Measurements from ENCODE around the gene ITGAL. TPM values are rescaled to one million over a fixed set of nuclear protein-coding genes. Genes with fewer than 3 reads are reported as not detected.
"Not testable (repeated sequence)": the region's sequence is repeated elsewhere in the genome, so short reads cannot be mapped to it uniquely, and the experiment has no call there.

Gene ITGAL
- total RNA-seq, 1 experiment from 2014 or later: not detected

DNA sequence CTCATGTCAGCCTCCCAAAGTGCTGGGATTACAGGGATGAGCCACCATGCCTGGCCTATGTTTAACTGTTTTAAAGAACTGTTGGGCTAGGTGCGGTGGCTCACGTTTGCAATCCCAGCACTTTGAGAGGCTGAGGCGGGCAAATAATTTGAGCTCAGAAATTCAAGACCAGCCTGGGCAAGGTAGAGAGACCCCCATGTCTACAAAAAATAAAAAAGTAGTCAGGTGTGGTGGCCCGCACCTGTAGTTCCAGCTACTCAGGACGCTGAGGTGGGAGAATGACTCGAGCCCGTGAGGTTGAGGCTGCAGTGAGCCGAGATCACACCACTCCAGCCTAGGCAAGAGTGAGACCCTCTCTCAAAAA lies 1.9 kb upstream of the ITGAL start:
- no peaks in the 10 kb centered on the region for H3K27me3 ChIP-seq (replicated peaks)

DNA sequence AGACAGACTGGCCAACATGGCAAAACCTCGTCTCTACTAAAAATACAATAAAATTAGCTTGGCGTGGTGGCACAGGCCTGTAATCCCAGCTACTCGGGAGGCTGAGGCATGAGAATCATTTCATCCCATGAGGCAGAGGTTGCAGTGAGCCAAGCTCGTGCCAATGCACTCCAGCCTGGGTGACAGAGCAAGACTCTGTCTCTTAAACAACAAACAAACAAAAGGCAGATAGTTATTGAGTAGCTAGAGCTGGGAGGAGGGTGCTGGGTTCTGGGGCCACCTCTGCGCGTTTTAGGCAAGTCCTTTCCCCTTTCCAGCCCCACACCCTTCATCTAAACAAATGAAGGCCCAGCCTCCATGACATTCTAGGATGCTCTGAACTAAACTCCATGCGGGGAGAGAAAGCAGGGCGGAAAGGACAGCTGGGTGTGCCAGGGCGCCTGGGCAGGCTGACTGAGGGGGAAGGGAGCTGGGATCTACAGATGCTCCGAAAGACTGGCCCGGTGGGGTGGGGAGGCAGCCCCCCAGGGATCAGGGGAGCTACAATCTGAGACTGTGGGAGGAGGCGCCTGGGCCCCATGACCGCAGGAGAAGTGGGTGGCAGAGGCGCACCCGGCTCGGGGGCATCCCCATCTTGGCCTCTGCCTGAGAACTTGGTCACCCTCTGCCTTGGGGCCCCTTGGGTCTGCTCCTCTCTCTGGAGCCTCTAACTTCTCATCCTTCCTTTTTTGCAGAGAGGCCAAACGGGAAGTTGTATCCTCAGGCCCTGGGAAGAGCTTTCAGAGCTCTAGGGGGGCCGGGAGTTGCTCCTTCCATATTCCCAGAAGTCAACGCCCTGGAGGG lies 910 bp downstream of the ITGAL start:
- no peak for DNase-seq (ENCODE audit: low read depth in 1 of 2, low spot score in 2 of 2)
- Histone ChIP-seq H3K27ac (no peak overlapping the region), H3K4me1 (replicated peaks) (no peaks in the 10 kb centered on the region), H3K9me3 (replicated peaks) (no peaks in the 10 kb centered on the region), H3K27me3 (replicated peaks) (no peaks in the 10 kb centered on the region; the same call in 1 of the 2 replicates), H3K36me3 (no peaks in the 10 kb centered on the region), H3K4me3 (no peak overlapping the region)

More for the DNA sequence above, 1.9 kb upstream of the ITGAL start:
- Histone ChIP-seq H3K27ac (no peak overlapping the region), H3K4me3 (no peak overlapping the region), H3K36me3 (no peaks in the 10 kb centered on the region), H3K4me1 (replicated peaks) (no peaks in the 10 kb centered on the region), H3K9me3 (replicated peaks) (no peaks in the 10 kb centered on the region)
- DNase-seq (ENCODE audit: low read depth in 1 of 2, low spot score in 2 of 2): no peak

DNA sequence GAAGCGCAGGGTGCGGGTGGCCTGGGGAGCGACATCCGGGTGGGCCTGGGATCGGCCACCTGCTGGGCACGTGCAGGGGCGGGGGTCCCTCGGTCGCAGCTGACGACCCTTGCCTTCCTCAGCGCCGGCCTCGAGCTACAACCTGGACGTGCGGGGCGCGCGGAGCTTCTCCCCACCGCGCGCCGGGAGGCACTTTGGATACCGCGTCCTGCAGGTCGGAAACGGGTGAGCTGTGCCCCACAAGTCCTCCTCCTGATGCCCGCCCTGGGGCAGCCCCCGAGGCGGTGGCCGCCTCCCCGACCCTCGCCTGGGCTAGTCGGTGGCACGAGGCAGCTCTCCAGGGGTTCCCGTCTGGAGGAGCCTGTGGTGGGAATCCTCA lies 1.5 kb downstream of the ITGAL start:
- H3K4me1 ChIP-seq (replicated peaks): no peaks in the 10 kb centered on the region
- H3K4me3 ChIP-seq: no peak overlapping the region
- H3K27me3 ChIP-seq (replicated peaks): no peaks in the 10 kb centered on the region; the same call in 1 of the 2 replicates
- no peaks in the 10 kb centered on the region for H3K36me3 ChIP-seq
- no peak for DNase-seq (ENCODE audit: low read depth in 1 of 2, low spot score in 2 of 2)
- H3K9me3 ChIP-seq (replicated peaks): no peaks in the 10 kb centered on the region
- no peak overlapping the region for H3K27ac ChIP-seq

DNA sequence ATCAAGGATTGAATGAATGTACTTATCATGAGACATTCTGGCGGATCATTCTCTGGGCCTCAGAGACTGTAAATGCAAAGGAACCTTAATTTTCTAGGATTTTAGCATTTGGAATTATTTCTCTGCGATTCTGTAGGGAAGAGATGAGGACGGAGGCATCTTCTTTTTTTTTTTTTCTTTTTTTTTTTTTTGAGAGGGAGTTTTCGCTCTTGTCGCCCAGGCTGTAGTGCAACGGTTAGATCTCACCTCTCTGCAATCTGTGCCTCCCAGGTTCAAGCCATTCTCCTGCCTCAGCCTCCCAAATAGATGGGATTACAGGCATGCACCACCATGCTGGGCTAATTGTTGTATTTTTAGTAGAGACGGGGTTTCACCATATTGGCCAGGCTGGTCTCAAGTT lies 2.1 kb downstream of the ITGAL start:
- H3K4me3 ChIP-seq: no peak overlapping the region
- no peaks in the 10 kb centered on the region for H3K4me1 ChIP-seq (replicated peaks)
- DNase-seq (ENCODE audit: low read depth in 1 of 2, low spot score in 2 of 2): no peak
- H3K36me3 ChIP-seq: no peaks in the 10 kb centered on the region
- no peaks in the 10 kb centered on the region for H3K9me3 ChIP-seq (replicated peaks)
- H3K27me3 ChIP-seq (replicated peaks): no peaks in the 10 kb centered on the region; the same call in 1 of the 2 replicates
- H3K27ac ChIP-seq: no peak overlapping the region

DNA sequence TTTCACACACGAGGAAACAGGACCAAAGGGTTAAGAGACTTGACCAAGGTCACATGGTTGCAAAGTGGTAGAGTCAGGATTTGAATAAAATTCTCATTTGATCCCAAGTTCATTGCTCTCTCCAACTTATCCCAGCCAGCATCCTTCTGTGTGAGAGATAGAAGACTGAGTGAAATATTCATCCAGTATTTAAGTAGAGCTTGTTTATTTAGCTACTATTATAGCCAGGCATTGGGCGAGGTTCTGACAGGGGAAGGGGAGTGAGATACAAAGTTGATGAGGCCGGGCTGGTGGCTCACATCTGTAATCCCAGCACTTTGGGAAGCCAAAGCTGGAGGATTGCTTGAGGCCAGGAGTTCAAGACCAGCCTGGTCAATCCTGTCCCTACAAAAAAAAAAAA lies 4.4 kb downstream of the ITGAL start:
- Histone ChIP-seq H3K4me1 (replicated peaks) (no peaks in the 10 kb centered on the region), H3K27ac (no peak overlapping the region), H3K27me3 (replicated peaks) (no peaks in the 10 kb centered on the region; the same call in 1 of the 2 replicates), H3K9me3 (replicated peaks) (no peaks in the 10 kb centered on the region), H3K4me3 (no peak overlapping the region), H3K36me3 (no peaks in the 10 kb centered on the region)
- no peak for DNase-seq (ENCODE audit: low read depth in 1 of 2, low spot score in 2 of 2)

DNA sequence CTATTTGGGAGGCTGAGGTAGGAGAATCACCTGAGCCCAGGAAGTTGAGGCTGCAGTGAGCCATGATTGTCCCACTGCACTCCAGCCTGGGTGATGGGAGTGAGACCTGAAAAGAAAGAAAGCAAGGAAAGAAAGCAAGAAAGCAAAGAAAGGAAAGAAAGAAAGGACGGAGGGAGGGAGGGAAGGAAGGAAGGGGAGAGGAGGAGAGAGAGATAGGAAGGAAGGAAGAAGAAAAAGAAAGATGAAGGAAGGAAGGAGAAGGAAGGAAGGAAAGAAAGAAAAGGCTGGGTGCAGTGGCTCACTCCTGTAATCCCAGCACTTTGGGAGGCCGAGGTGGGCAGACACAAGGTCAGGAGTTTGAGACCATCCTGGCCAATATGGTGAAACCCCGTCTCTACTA lies 5.2 kb downstream of the ITGAL start:
- not testable (repeated sequence) for H3K4me1 ChIP-seq (replicated peaks); H3K27ac ChIP-seq; H3K36me3 ChIP-seq; H3K4me3 ChIP-seq; DNase-seq (ENCODE audit: low read depth in 1 of 2, low spot score in 2 of 2); H3K27me3 ChIP-seq (replicated peaks); H3K9me3 ChIP-seq (replicated peaks)

DNA sequence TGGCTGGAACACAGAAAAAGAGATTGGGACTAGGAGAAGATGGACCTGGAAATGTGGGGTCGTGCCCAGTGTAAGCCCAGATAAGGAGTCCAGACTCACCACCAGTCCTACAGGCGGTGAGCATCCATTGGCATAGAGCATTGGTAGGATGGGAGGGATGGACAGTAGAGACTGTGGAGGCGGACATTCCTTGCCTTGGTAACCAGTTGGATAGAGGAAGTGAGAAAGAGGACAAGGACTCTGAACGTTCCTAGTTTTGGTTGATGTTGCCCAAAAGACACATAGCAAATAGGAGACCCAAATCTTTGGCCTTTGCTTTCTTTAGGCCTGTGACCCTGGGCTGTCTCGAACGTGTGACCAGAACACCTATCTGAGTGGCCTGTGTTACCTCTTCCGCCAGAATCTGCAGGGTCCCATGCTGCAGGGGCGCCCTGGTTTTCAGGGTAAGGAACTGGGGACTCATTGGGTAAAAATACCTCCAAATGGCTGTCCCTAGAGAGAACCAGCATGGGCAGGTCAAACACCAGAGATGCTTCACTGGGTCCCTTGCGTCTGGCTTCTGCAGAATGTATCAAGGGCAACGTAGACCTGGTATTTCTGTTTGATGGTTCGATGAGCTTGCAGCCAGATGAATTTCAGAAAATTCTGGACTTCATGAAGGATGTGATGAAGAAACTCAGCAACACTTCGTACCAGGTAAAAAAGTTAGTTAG lies 6.4 kb downstream of the ITGAL start:
- no peaks in the 10 kb centered on the region for H3K9me3 ChIP-seq (replicated peaks)
- H3K27me3 ChIP-seq (replicated peaks): no peaks in the 10 kb centered on the region; the same call in 1 of the 2 replicates
- no peak overlapping the region for H3K4me3 ChIP-seq
- no peak for DNase-seq (ENCODE audit: low read depth in 1 of 2, low spot score in 2 of 2)
- no peaks in the 10 kb centered on the region for H3K36me3 ChIP-seq
- H3K27ac ChIP-seq: no peak overlapping the region
- H3K4me1 ChIP-seq (replicated peaks): no peaks in the 10 kb centered on the region

DNA sequence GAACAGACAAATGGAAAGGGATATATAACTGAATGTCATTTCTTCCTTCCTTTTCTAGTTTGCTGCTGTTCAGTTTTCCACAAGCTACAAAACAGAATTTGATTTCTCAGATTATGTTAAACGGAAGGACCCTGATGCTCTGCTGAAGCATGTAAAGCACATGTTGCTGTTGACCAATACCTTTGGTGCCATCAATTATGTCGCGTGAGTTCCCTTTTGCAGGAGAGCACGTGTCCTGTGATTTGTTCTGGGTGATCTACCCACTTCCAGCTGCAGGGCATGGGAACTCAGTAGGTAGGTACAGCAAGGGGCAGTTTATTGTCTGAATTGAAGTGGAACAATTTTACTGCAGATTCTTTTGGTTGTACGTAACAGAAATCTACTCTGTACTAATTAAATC lies 8.8 kb downstream of the ITGAL start:
- Histone ChIP-seq H3K27me3 (replicated peaks) (no peaks in the 10 kb centered on the region; the same call in 1 of the 2 replicates), H3K36me3 (no peaks in the 10 kb centered on the region), H3K4me1 (replicated peaks) (no peaks in the 10 kb centered on the region), H3K27ac (no peak overlapping the region), H3K9me3 (replicated peaks) (no peaks in the 10 kb centered on the region), H3K4me3 (no peak overlapping the region)
- no peak for DNase-seq (ENCODE audit: low read depth in 1 of 2, low spot score in 2 of 2)

DNA sequence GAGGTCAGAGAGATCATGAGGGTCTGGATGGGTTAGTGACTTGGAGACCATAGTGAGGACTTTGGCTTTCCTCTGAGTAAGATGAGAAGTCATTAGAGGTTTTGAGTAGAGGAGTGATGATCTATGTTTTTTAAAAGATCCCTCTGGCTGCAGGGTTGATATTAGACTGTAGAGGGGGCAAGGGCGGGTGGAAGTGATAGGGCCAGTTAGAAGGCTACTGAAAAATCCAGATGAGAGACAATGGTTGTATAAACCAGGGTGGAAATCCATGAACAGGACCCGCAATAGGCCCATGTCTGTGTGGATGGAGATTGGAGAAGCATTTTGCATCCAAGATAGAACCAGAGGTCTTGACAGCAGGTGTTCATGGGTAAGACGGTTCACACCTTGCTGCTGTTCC lies 9.8 kb downstream of the ITGAL start:
- Histone ChIP-seq H3K36me3 (no peaks in the 10 kb centered on the region), H3K4me1 (replicated peaks) (no peaks in the 10 kb centered on the region), H3K9me3 (replicated peaks) (no peaks in the 10 kb centered on the region), H3K27ac (no peak overlapping the region), H3K4me3 (no peak overlapping the region), H3K27me3 (replicated peaks) (no peaks in the 10 kb centered on the region)
- DNase-seq (ENCODE audit: low read depth in 1 of 2, low spot score in 2 of 2): no peak

DNA sequence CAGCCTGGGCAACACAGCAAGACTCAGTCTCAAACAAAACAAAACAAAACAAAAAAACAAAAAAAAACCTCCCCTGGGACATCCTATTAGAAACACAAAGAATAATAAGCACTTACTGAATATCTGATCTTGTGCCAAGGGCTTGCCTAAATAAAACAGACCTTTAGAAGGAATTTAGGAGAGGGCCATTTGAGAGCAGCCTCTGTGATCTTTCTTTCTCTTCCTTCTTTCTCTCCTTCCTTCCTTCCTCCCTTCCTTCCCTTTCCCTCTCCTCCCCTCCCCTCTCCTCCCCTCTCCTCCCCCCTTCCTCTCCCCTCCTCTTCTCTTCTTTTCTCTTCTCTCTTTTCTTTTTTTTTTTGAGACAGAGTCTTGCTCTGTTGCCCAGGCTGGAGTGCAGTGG lies 12.3 kb downstream of the ITGAL start:
- no peak for DNase-seq (ENCODE audit: low read depth in 1 of 2, low spot score in 2 of 2)
- Histone ChIP-seq H3K4me3 (no peak overlapping the region), H3K27me3 (replicated peaks) (no peaks in the 10 kb centered on the region), H3K9me3 (replicated peaks) (no peaks in the 10 kb centered on the region), H3K27ac (no peak overlapping the region), H3K4me1 (replicated peaks) (no peaks in the 10 kb centered on the region), H3K36me3 (no peaks in the 10 kb centered on the region)

DNA sequence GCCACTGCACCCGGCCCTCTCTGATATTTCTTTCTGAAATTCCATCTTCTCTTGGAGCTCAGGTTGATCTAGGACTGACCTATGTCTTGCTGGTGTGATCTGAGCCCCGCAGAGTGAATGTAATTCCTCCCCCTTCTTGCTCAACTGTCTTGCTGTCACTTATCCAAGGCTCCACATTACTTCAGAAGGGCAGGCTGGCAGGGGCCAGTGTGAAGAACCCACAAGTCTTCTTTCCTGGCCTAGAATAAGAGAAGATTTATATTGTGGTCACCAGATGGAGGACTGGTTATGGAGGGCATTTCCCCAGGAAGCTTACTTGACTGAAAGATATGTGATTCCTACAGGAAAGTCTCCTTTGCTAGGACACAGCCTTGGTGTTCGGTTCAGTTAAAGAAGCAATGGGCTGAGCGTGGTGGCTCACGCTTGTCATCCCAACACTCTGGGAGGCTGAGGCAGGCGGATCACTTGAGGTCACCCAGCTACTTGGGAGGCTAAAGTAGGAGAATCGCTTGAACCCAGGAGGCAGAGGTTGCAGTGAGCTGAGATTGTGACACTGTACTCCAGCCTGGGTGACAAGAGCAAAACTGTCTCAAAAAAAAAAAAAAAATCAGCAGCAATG lies 13.4 kb downstream of the ITGAL start:
- H3K27ac ChIP-seq: no peak overlapping the region
- no peak overlapping the region for H3K4me3 ChIP-seq
- H3K4me1 ChIP-seq (replicated peaks): no peaks in the 10 kb centered on the region
- no peaks in the 10 kb centered on the region for H3K9me3 ChIP-seq (replicated peaks)
- no peaks in the 10 kb centered on the region for H3K27me3 ChIP-seq (replicated peaks)
- no peak for DNase-seq (ENCODE audit: low read depth in 1 of 2, low spot score in 2 of 2)
- H3K36me3 ChIP-seq: no peaks in the 10 kb centered on the region

DNA sequence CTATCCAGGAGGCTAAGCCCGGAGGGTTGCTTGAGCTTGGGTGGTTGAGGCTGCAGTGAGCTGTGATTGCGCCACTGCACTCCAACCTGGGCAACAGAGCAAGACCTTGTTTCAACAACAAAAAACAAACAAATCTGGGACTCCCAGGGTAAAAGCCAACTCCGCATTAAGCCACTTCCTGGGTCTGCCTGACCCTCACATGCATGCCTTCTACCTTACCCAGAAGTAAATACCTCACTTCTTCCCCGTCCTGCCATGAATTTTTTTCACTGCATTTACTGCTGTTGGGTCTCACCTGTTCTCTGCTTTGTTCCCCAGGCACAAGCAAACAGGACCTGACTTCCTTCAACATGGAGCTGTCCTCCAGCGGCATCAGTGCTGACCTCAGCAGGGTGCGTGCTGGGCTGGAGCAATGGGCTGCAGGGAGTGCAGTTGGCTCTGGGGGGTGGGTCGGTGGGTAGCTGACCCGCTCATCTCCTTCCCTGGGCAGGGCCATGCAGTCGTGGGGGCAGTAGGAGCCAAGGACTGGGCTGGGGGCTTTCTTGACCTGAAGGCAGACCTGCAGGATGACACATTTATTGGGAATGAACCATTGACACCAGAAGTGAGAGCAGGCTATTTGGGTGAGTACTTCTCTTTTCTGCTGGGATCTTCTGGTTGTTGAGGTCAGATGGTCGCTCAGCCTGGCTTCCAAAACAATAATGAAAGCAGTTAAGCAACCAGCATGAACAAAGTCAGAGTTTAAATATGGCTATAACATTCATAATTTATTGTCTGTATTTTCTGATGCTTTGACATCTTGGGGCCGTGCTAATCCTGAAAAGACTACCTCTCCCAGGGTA lies 16.4 kb downstream of the ITGAL start:
- no peak overlapping the region for H3K4me3 ChIP-seq
- no peaks in the 10 kb centered on the region for H3K9me3 ChIP-seq (replicated peaks)
- H3K27ac ChIP-seq: no peak overlapping the region
- H3K27me3 ChIP-seq (replicated peaks): no peaks in the 10 kb centered on the region
- H3K4me1 ChIP-seq (replicated peaks): peaks cover 8% of the 10 kb centered on the region
- no peaks in the 10 kb centered on the region for H3K36me3 ChIP-seq
- no peak for DNase-seq (ENCODE audit: low read depth in 1 of 2, low spot score in 2 of 2)

DNA sequence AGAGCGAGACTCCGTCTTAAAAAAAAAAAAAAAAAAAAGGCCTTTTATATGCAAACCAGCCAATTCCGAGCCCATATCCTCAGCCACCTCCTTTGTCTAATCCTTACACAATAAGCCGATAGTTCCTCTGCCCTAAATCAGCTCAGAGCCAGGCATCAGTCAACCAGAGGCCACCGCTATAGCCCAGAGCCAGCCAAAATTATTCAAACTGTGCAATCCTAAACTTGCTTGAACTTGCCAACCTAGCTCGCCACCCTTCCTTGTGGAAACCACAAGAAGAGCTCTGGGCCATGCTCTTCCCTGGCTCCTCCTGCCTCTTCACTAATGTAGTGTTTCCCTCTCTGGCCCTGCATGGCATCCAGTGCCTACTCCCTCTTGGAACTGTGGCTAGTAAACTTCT lies 17.7 kb downstream of the ITGAL start:
- H3K4me3 ChIP-seq: no peak overlapping the region
- no peaks in the 10 kb centered on the region for H3K36me3 ChIP-seq
- no peaks in the 10 kb centered on the region for H3K27me3 ChIP-seq (replicated peaks)
- H3K4me1 ChIP-seq (replicated peaks): peaks cover 8% of the 10 kb centered on the region
- H3K27ac ChIP-seq: no peak overlapping the region
- DNase-seq (ENCODE audit: low read depth in 1 of 2, low spot score in 2 of 2): no peak
- no peaks in the 10 kb centered on the region for H3K9me3 ChIP-seq (replicated peaks)

Data from SJSA1 (cell line).